Aorta (tissue), 5 donors: ENCODE results near the gene AKNA. TPM values are rescaled to one million over a fixed set of nuclear protein-coding genes. Genes with fewer than 3 reads are reported as not detected.

Experiments
- ATAC-seq: fragments of 200-7000 bp; cut with Tn5 transposase; one replicate; pipeline ENCODE4 v1.9.1; 2022; ENCODE audit warnings: moderate library complexity; ENCODE audit not compliant: low FRiP score
- DNase-seq, 2 donors: peaks; one replicate each; pipeline ENCODE4 v3.0.0-alpha.2; 2020
- H3K27ac ChIP-seq, 2 donors: one replicate each; pipeline ENCODE4 v1.5.1; 2013; ENCODE audit warnings: low read length in 2 of 2, mild to moderate bottlenecking in 2 of 2, moderate library complexity in 2 of 2, control low read depth in 1 of 2, inconsistent platforms in 1 of 2, low read depth in 1 of 2
- H3K27me3 ChIP-seq, 2 donors: one replicate each; pipeline ENCODE4 v1.6.1; 2013; ENCODE audit warnings: control low read depth in 1 of 2, low read length in 1 of 2, mild to moderate bottlenecking in 1 of 2, moderate library complexity in 1 of 2; ENCODE audit not compliant: insufficient read depth in 2 of 2, control insufficient read depth in 1 of 2
- H3K36me3 ChIP-seq, 2 donors: one replicate each; pipeline ENCODE4 v1.6.1; 2013; ENCODE audit warnings: control low read depth in 1 of 2, low read length in 1 of 2, mild to moderate bottlenecking in 1 of 2; ENCODE audit not compliant: insufficient read depth in 2 of 2, control insufficient read depth in 1 of 2
- H3K4me1 ChIP-seq, 2 donors: one replicate each; pipeline ENCODE4 v1.6.1; 2013; ENCODE audit warnings: low read length in 2 of 2, control low read depth in 1 of 2, mild to moderate bottlenecking in 1 of 2, moderate library complexity in 1 of 2; ENCODE audit not compliant: insufficient read depth in 2 of 2, control insufficient read depth in 1 of 2
- H3K4me3 ChIP-seq, 2 donors: one replicate each; pipeline ENCODE4 v1.5.1; 2013; ENCODE audit warnings: low read length in 2 of 2, control low read depth in 1 of 2, mild to moderate bottlenecking in 1 of 2
- H3K9me3 ChIP-seq: one replicate; pipeline ENCODE4 v1.6.1; 2013; ENCODE audit warnings: mild to moderate bottlenecking, low read length; ENCODE audit not compliant: control insufficient read depth
- WGBS, 2 donors: extraction: QIAGEN DNeasy Blood & Tissue Kit; methylation state at CpG; one replicate each; pipeline ENCODE4 v1.1.7; 2013; 5-methylcytosine and 5-hydroxymethylcytosine counted together
- intact Hi-C, 2 donors: fragments of 100-400 bp; cut with DNase I; formaldehyde crosslinking; loops; one replicate each; pipeline versions ENCODE4 v1.14.2 to v1.15.0; 2022
- polyA plus RNA-seq, 2 donors: library from polyadenylated mRNA; stranded (reverse); fragments of 200-250 nt; gene quantifications; one replicate each; pipeline ENCODE4 v1.2.3, GENCODE V29; 2013
- total RNA-seq, 2 donors: library from RNA; stranded (reverse); fragmentation: NEBNext Ultra II Directional; extraction: Animal tissue kit (Norgen Biotek cat#: 25700); gene quantifications; one replicate each; pipeline ENCODE4 v1.2.1, GENCODE V29; 2021
- donor health status: healthy with polysubstance abuse.
- donor health status: Bipolar disorder and iron deficiency.
- donor health status: DM: no; HTN: no; CAD: no.
- donor health status: DM: no; HTN: no; CAD: no.
- donor health status: DM: yes; HTN: yes; CAD: no.

Gene AKNA
- total and polyA plus RNA-seq, 4 donors: 11.9 to 56.0 (median 32.0) TPM

GRCh38 chr9:114287001-114287762, 100.6 kb downstream of the AKNA start:
- H3K27ac ChIP-seq: no peak overlapping the region
- no peaks in the 10 kb centered on the region for H3K4me1 ChIP-seq
- 76 to 79% methylated on average over 16 of the region's 16 CpGs for WGBS, 2 donors
- no peak for ATAC-seq
- no peak overlapping the region for H3K4me3 ChIP-seq
- no peaks in the 10 kb centered on the region for H3K9me3 ChIP-seq
- peak; percentile 29 to 54 for DNase-seq
- H3K36me3 ChIP-seq: no peaks in the 10 kb centered on the region
- intact Hi-C loops: no loop called here
- no peaks in the 10 kb centered on the region for H3K27me3 ChIP-seq

- Histone ChIP-seq H3K4me1 (no peaks in the 10 kb centered on the region), H3K9me3 (no peaks in the 10 kb centered on the region), H3K4me3 (no peak overlapping the region), H3K27me3 (no peaks in the 10 kb centered on the region), H3K27ac (no peak overlapping the region), H3K36me3 (no peaks in the 10 kb centered on the region)
- intact Hi-C loops: no loop called here
- ATAC-seq (no peak), DNase-seq (peak in 1 of 2 donors; percentile 6)
- 84 to 87% methylated on average over 10 of the region's 10 CpGs for WGBS, 2 donors
Measured at GRCh38 chr9:114286146-114286679, 101.6 kb downstream of the AKNA start.

- 22 to 27% methylated on average over 20 of the region's 20 CpGs for WGBS, 2 donors
- intact Hi-C loops: no loop called here
- ATAC-seq (no peak), DNase-seq (peak; percentile 81 to 88)
- H3K4me1 ChIP-seq: no peaks in the 10 kb centered on the region
- no peaks in the 10 kb centered on the region for H3K9me3 ChIP-seq
- H3K27ac ChIP-seq: no peak overlapping the region
- no peaks in the 10 kb centered on the region for H3K27me3 ChIP-seq
- H3K36me3 ChIP-seq: no peaks in the 10 kb centered on the region
- H3K4me3 ChIP-seq: no peak overlapping the region
Measured at GRCh38 chr9:114285166-114285867, 102.5 kb downstream of the AKNA start.

- Histone ChIP-seq H3K9me3 (no peaks in the 10 kb centered on the region), H3K36me3 (no peaks in the 10 kb centered on the region), H3K27me3 (no peaks in the 10 kb centered on the region), H3K27ac (no peak overlapping the region), H3K4me1 (no peaks in the 10 kb centered on the region), H3K4me3 (no peak overlapping the region)
- intact Hi-C loops: no loop called here
- ATAC-seq: no peak
- peak; percentile 40 to 70 for DNase-seq
- 90 to 92% methylated on average over 11 of the region's 11 CpGs for WGBS, 2 donors
Measured at GRCh38 chr9:114284316-114285060, 103.3 kb downstream of the AKNA start.

Other genes with a start within 250 kb of the AKNA start
- gene COL27A1, start 232.4 kb downstream of the AKNA start, total RNA-seq: 10 to 100 TPM; 36.9 to 54.3 TPM
- gene COL27A1, start 232.4 kb downstream of the AKNA start, polyA plus RNA-seq: 10 to 100 TPM in 1 of 2 donors, 1 to 10 TPM in 1; 1.9 to 59.4 TPM
- under 1 TPM in 1 of 2 donors, not detected in 1; 0.45 TPM for gene ORM1, start 64.9 kb downstream of the AKNA start, total RNA-seq
- gene ORM1, start 64.9 kb downstream of the AKNA start, polyA plus RNA-seq: 1 to 10 TPM in 1 of 2 donors, under 1 TPM in 1; 0.28 to 3.0 TPM
- not detected for gene ORM2, start 58.1 kb downstream of the AKNA start, total RNA-seq
- gene ORM2, start 58.1 kb downstream of the AKNA start, polyA plus RNA-seq: not detected
- gene WHRN, start 117.5 kb upstream of the AKNA start, total RNA-seq: 1 to 10 TPM; 3.8 to 4.0 TPM
- 1 to 10 TPM; 1.5 to 3.4 TPM for gene WHRN, start 117.5 kb upstream of the AKNA start, polyA plus RNA-seq
- 10 to 100 TPM; 55.8 to 65.4 TPM for gene ATP6V1G1, start 199.8 kb upstream of the AKNA start, total RNA-seq
- 100 to 1,000 TPM; 102 to 166 TPM for gene ATP6V1G1, start 199.8 kb upstream of the AKNA start, polyA plus RNA-seq
- 1 to 10 TPM; 9.1 to 9.8 TPM for gene TMEM268, start 223.3 kb upstream of the AKNA start, total RNA-seq
- 1 to 10 TPM; 2.7 to 5.4 TPM for gene TMEM268, start 223.3 kb upstream of the AKNA start, polyA plus RNA-seq